IMR-90 (cell line): ENCODE results near the gene GNG11. TPM values are rescaled to one million over a fixed set of nuclear protein-coding genes. Genes with fewer than 3 reads are reported as not detected.
A peak's percentile ranks its signal among the peaks of the same experiment; 100 is the strongest.

Experiments
- ATAC-seq: fragments of 200-7000 bp; cut with Tn5 transposase; 2 replicates; pipeline ENCODE4 v1.9.1; 2020; ENCODE audit warnings: low read depth, mild to moderate bottlenecking, moderate library complexity
- BruUV-seq: library from RNA; stranded (reverse); fragments of 400-500 nt; replicated peaks from 2 replicates; lab custom pipeline; 2021; lab: Mats Ljungman, UMichigan
- CTCF ChIA-PET: fragments of 300-600 bp; formaldehyde crosslinking; extraction: SDS; loops from one replicate; lab custom pipeline; 2021; ENCODE audit warnings: antibody characterized with exemption; lab: Yijun Ruan, JAX
- POLR2A ChIA-PET: fragments of 300-600 bp; sonication (Branson Sonifier 250); formaldehyde crosslinking; loops from one replicate; lab custom pipeline; 2022; ENCODE audit warnings: antibody characterized with exemption; ENCODE audit not compliant: unreplicated experiment; lab: Charles Lee
- DNase-seq: peaks from one replicate; pipeline ENCODE4 v3.0.0; 2013
- H2AFZ ChIP-seq: replicated peaks from 2 replicates; pipeline ENCODE3; 2013; ENCODE audit warnings: low read length, mild to moderate bottlenecking; ENCODE audit not compliant: poor library complexity
- H2AK5ac ChIP-seq: 2 replicates; pipeline ENCODE4 v1.6.1; 2013; ENCODE audit warnings: low read depth, low read length, inconsistent platforms
- H2AK9ac ChIP-seq: replicated peaks from 2 replicates; pipeline ENCODE3; 2013; ENCODE audit warnings: mild to moderate bottlenecking, low read depth, low read length, moderate library complexity; ENCODE audit not compliant: poor library complexity
- H2BK120ac ChIP-seq: 2 replicates; pipeline ENCODE4 v1.6.1; 2013; ENCODE audit warnings: low read depth, low read length, inconsistent platforms
- H2BK15ac ChIP-seq: 3 replicates; pipeline ENCODE4 v1.6.1; 2013; ENCODE audit warnings: low read depth, low read length, inconsistent platforms
- H2BK20ac ChIP-seq: 2 replicates; pipeline ENCODE4 v1.6.1; 2013; ENCODE audit warnings: low read depth, mild to moderate bottlenecking, inconsistent platforms, low read length, moderate library complexity
- H2BK5ac ChIP-seq: 2 replicates; pipeline ENCODE4 v1.6.1; 2013; ENCODE audit warnings: mild to moderate bottlenecking, low read depth, low read length, inconsistent platforms; ENCODE audit not compliant: poor library complexity, severe bottlenecking
- H3K14ac ChIP-seq: replicated peaks from 2 replicates; pipeline ENCODE4 v1.6.1; 2013; ENCODE audit warnings: low read depth, low read length, inconsistent platforms
- H3K18ac ChIP-seq: 2 replicates; pipeline ENCODE4 v1.6.1; 2013; ENCODE audit warnings: low read depth, low read length, control low read depth
- H3K23ac ChIP-seq: 2 replicates; pipeline ENCODE4 v1.6.1; 2013; ENCODE audit warnings: low read depth, low read length, inconsistent platforms
- H3K27ac ChIP-seq: 2 replicates; pipeline ENCODE4 v1.5.1; 2013; ENCODE audit warnings: mild to moderate bottlenecking, control low read depth, low read length; ENCODE audit not compliant: insufficient read depth
- H3K27me3 ChIP-seq: 2 replicates; pipeline ENCODE4 v1.6.1; 2013; ENCODE audit warnings: low read length; ENCODE audit not compliant: control insufficient read depth, insufficient read depth
- H3K36me3 ChIP-seq: 2 replicates; pipeline ENCODE4 v1.6.1; 2013; ENCODE audit warnings: low read length, mixed read lengths; ENCODE audit not compliant: control insufficient read depth, insufficient read depth
- H3K4ac ChIP-seq: 2 replicates; pipeline ENCODE4 v1.6.1; 2013; ENCODE audit warnings: low read depth, low read length, inconsistent platforms
- H3K4me1 ChIP-seq: 2 replicates; pipeline ENCODE4 v1.6.1; 2013; ENCODE audit warnings: low read length, mixed read lengths; ENCODE audit not compliant: control insufficient read depth, insufficient read depth
- H3K4me2 ChIP-seq: 2 replicates; pipeline ENCODE4 v1.6.1; 2013; ENCODE audit warnings: low read depth, mild to moderate bottlenecking, control low read depth, low read length, moderate library complexity
- H3K4me3 ChIP-seq: 2 replicates; pipeline ENCODE4 v1.5.1; 2013; ENCODE audit warnings: low read depth, mild to moderate bottlenecking, control low read depth, low read length, moderate library complexity; ENCODE audit not compliant: insufficient read depth
- H3K56ac ChIP-seq: 2 replicates; pipeline ENCODE4 v1.6.1; 2013; ENCODE audit warnings: low read length, inconsistent platforms; ENCODE audit not compliant: insufficient read depth; ENCODE audit errors: extremely low read depth
- H3K79me1 ChIP-seq, 2 experiments: 2 replicates each; pipeline ENCODE4 v1.6.1; 2013; ENCODE audit warnings: low read length in 2 of 2, inconsistent platforms in 1 of 2, low read depth in 1 of 2
- H3K9ac ChIP-seq: 2 replicates; pipeline ENCODE4 v1.6.1; 2013; ENCODE audit warnings: low read depth, low read length, control low read depth
- H3K9me1 ChIP-seq: 2 replicates; pipeline ENCODE4 v1.6.1; 2013; ENCODE audit warnings: low read length, inconsistent platforms; ENCODE audit not compliant: insufficient read depth
- H3K9me3 ChIP-seq: 2 replicates; pipeline ENCODE4 v1.6.1; 2013; ENCODE audit warnings: low read length; ENCODE audit not compliant: control insufficient read depth, insufficient read depth
- H4K20me1 ChIP-seq: 2 replicates; pipeline ENCODE4 v1.6.1; 2013; ENCODE audit warnings: low read length, inconsistent platforms; ENCODE audit not compliant: insufficient read depth
- H4K5ac ChIP-seq: 2 replicates; pipeline ENCODE4 v1.6.1; 2013; ENCODE audit warnings: mild to moderate bottlenecking, low read depth, low read length, control low read depth
- H4K8ac ChIP-seq, 2 experiments: 2 replicates each; pipeline ENCODE4 v1.6.1; 2013; ENCODE audit warnings: low read depth in 2 of 2, low read length in 2 of 2, control low read depth in 1 of 2, inconsistent platforms in 1 of 2
- H4K91ac ChIP-seq: 2 replicates; pipeline ENCODE4 v1.6.1; 2013; ENCODE audit warnings: low read depth, low read length, inconsistent platforms; ENCODE audit not compliant: insufficient read depth
- CEBPB ChIP-seq: IDR thresholded peaks from 2 replicates; pipeline ENCODE4 v1.6.1; 2012; ENCODE audit warnings: low read depth, low read length, improper control_type of control experiment
- CHD1 ChIP-seq: IDR thresholded peaks from 2 replicates; pipeline ENCODE4 v1.6.1; 2012; ENCODE audit warnings: low read depth, low read length, improper control_type of control experiment
- CTCF ChIP-seq: conservative IDR thresholded peaks from 2 replicates; pipeline ENCODE4 v1.5.1; 2012; ENCODE audit warnings: mild to moderate bottlenecking, low read depth, low read length, improper control_type of control experiment
- ELK1 ChIP-seq: fragments of 150-350 bp; IDR thresholded peaks from 2 replicates; pipeline ENCODE4 v1.6.1; 2016; ENCODE audit warnings: low read depth, mild to moderate bottlenecking, low read length, moderate library complexity, borderline replicate concordance
- MAZ ChIP-seq: IDR thresholded peaks from 2 replicates; pipeline ENCODE4 v1.6.1; 2012; ENCODE audit warnings: low read depth, mild to moderate bottlenecking, low read length, improper control_type of control experiment, moderate library complexity, borderline replicate concordance
- MXI1 ChIP-seq: IDR thresholded peaks from 2 replicates; pipeline ENCODE4 v1.6.1; 2012; ENCODE audit warnings: low read depth, mild to moderate bottlenecking, low read length, moderate library complexity, borderline replicate concordance
- NFE2L2 ChIP-seq: fragments of 150-350 bp; IDR thresholded peaks from 2 replicates; pipeline ENCODE4 v1.6.1; 2016; ENCODE audit warnings: low read depth, mild to moderate bottlenecking, low read length
- POLR2A ChIP-seq: IDR thresholded peaks from 2 replicates; pipeline ENCODE4 v1.6.1; 2012; ENCODE audit warnings: mild to moderate bottlenecking, low read depth, low read length
- RAD21 ChIP-seq: IDR thresholded peaks from 2 replicates; pipeline ENCODE4 v1.6.1; 2012; ENCODE audit warnings: low read length, improper control_type of control experiment
- RCOR1 ChIP-seq: IDR thresholded peaks from 2 replicates; pipeline ENCODE4 v1.6.1; 2012; ENCODE audit warnings: mild to moderate bottlenecking, low read length, improper control_type of control experiment; ENCODE audit not compliant: insufficient replicate concordance
- RFX5 ChIP-seq: IDR thresholded peaks from 2 replicates; pipeline ENCODE4 v1.8.0; 2012; ENCODE audit warnings: low read depth, mild to moderate bottlenecking, low read length, moderate library complexity
- SMC3 ChIP-seq: fragments of 150-350 bp; IDR thresholded peaks from 2 replicates; pipeline ENCODE4 v1.6.1; 2016; ENCODE audit warnings: low read depth, mild to moderate bottlenecking, antibody characterized with exemption, low read length, moderate library complexity
- USF2 ChIP-seq: fragments of 150-350 bp; IDR thresholded peaks from 2 replicates; pipeline ENCODE4 v1.6.1; 2017; ENCODE audit warnings: mild to moderate bottlenecking, antibody characterized with exemption, low read length, low read depth
- WGBS, 2 experiments: methylation state at CpG; one replicate each; pipeline versions ENCODE4 v1.1.5 to v1.1.7; 2013; ENCODE audit warnings: missing lambda C conversion rate in 2 of 2; ENCODE audit not compliant: insufficient read length in 1 of 2; ENCODE audit errors: extremely low coverage in 2 of 2; 5-methylcytosine and 5-hydroxymethylcytosine counted together
- dilution Hi-C: fragments of 300-500 bp; cut with HindIII; formaldehyde crosslinking; loops from one replicate; pipeline ENCODE4 v1.14.3; 2018; ENCODE audit warnings: low sequenced_read_pairs; ENCODE audit not compliant: unreplicated experiment
- in situ Hi-C: fragments of 300-500 bp; cut with MboI; formaldehyde crosslinking; loops from 3 replicates; pipeline ENCODE4 v1.14.3; 2019; ENCODE audit warnings: low sequenced_read_pairs, inconsistent platforms, mixed read lengths
- intact Hi-C: fragments of 100-400 bp; cut with micrococcal nuclease; formaldehyde crosslinking; loops from 2 replicates; pipeline ENCODE4 v1.10.0; 2022
- polyA plus RNA-seq, 3 experiments: library from polyadenylated mRNA; depleted of rRNA; stranded (reverse); fragments of >200 nt; gene quantifications; 2 replicates each; pipeline ENCODE4 v1.2.3, GENCODE V29; 2012; ENCODE audit warnings: low replicate concordance in 1 of 3
- total RNA-seq: library from RNA; depleted of rRNA; stranded (reverse); fragments of >200 nt; gene quantifications from 2 replicates; pipeline ENCODE4 v1.2.3, GENCODE V29; 2012

GNG11 gene
- total and polyA plus RNA-seq, 2 of the 4 experiments (the other 2 are of a cell fraction): 6.1 to 10.5 TPM

- H2AFZ ChIP-seq: peak within 1 kb of the TSS; percentile 90
- DNase-seq (peak; percentile 83), ATAC-seq (peak; percentile 72)
- H3K18ac ChIP-seq: peak within 1 kb of the TSS; percentile 74; the same call in 1 of the 2 replicates
- H3K79me1 ChIP-seq: no peaks in the 10 kb centered on the region
- H3K36me3 ChIP-seq: no peaks in the 10 kb centered on the region; the same call in 1 of the 2 replicates
- H2BK15ac ChIP-seq: no peak within 1 kb of the TSS; the same call in 2 of the 3 replicates
- H3K4me1 ChIP-seq: peaks cover 2% of the 10 kb centered on the region; the same call in 1 of the 2 replicates
- peak within 1 kb of the TSS; percentile 30 to 46; a peak in 2 of 4 replicates for H4K8ac ChIP-seq
- H3K4me2 ChIP-seq: peak within 1 kb of the TSS; percentile 94
- no peak within 1 kb of the TSS for H2BK20ac ChIP-seq
- peak within 1 kb of the TSS; percentile 45; the same call in 1 of the 2 replicates for H3K23ac ChIP-seq
- H3K27me3 ChIP-seq: no peaks in the 10 kb centered on the region
- intact Hi-C loops (loop anchor here (5.0 kb wide), 1 partner anchor 112 kb away; the partner anchor contains the start of gene BET1), in situ Hi-C loops (no loop called here), dilution Hi-C loops (no loop called here)
- 1% methylated on average over 16 of the region's 49 CpGs; no CpG with 5 or more reads in 1 of the 2 experiments for WGBS, 2 experiments
- no TSS peak for BruUV-seq
- H3K14ac ChIP-seq: 0 out of 2 replicates have a peak within 1 kb of the TSS, but pooled peaks have one; percentile 10
- peak within 1 kb of the TSS; percentile 69 for H3K4me3 ChIP-seq
- peak within 1 kb of the TSS; percentile 71 for H3K27ac ChIP-seq
- peak within 1 kb of the TSS; percentile 22 for H3K4ac ChIP-seq
- H4K5ac ChIP-seq: peak within 1 kb of the TSS; percentile 3; the same call in 1 of the 2 replicates
- CTCF ChIA-PET: interaction anchor here (0.6 to 1.1 kb wide), 3 partner anchors 8 to 200 kb away, joined by 3 read pairs; partner anchors contain the start of gene GNGT1
- no peaks in the 10 kb centered on the region for H3K9me3 ChIP-seq
- H3K56ac ChIP-seq: peak within 1 kb of the TSS; percentile 14; the same call in 1 of the 2 replicates
- H3K9me1 ChIP-seq: no peaks in the 10 kb centered on the region
- H2BK5ac ChIP-seq: peak within 1 kb of the TSS; percentile 37
- POLR2A ChIA-PET: no interaction called here
- no peak within 1 kb of the TSS for H2AK5ac ChIP-seq
- no peak within 1 kb of the TSS for H4K91ac ChIP-seq
- H2AK9ac ChIP-seq: peak within 1 kb of the TSS; percentile 37
- peak within 1 kb of the TSS; percentile 77 for H3K9ac ChIP-seq
- peak within 1 kb of the TSS; percentile 45; the same call in 1 of the 2 replicates for H2BK120ac ChIP-seq
- no peaks in the 10 kb centered on the region; the same call in 1 of the 2 replicates for H4K20me1 ChIP-seq
- TF ChIP-seq MXI1 (no peak), SMC3 (0 out of 2 replicates have a peak, but pooled peaks have one; percentile 11), POLR2A (peak; percentile 92), RFX5 (no peak), MAZ (0 out of 2 replicates have a peak, but pooled peaks have one; percentile 37), CTCF (peak; percentile 18; the same call in 1 of the 2 replicates), CEBPB (no peak), USF2 (no peak), RCOR1 (no peak), RAD21 (peak; percentile 33; the same call in 1 of the 2 replicates), NFE2L2 (no peak), CHD1 (no peak), ELK1 (no peak)
Measured at GRCh38 chr7:93890464-93891068, 31.0 kb upstream of the GNG11 start, which contains the start of gene TFPI2. Gene TFPI2 (minus strand): TSS chr7:93890753. CDS start chr7:93890678, 75 bp downstream.
